Adrenal gland (tissue), 19 donors: ENCODE data around the gene XRCC5. TPM values are rescaled to one million over a fixed set of nuclear protein-coding genes. Genes with fewer than 3 reads are reported as not detected.
A peak's percentile ranks its signal among the peaks of the same experiment; 100 is the strongest.

Experiments
- DNase-seq, 7 donors: peaks; one replicate each; pipeline ENCODE4 v3.0.0-alpha.2; 2019 to 2020
- H3K27ac ChIP-seq, 5 donors: fragments of 200-600 bp; sonication (generic) in 4 of 5; 1 replicate in 3 of 5; 2 replicates in 2 of 5; pipeline versions ENCODE4 v1.5.1 to v1.8.0; 2016 to 2020; ENCODE audit warnings: mild to moderate bottlenecking in 1 of 5
- H3K27me3 ChIP-seq: fragments of 200-600 bp; 2 replicates; pipeline ENCODE4 v1.8.0; 2021
- H3K36me3 ChIP-seq, 2 donors: fragments of 200-600 bp; replicated peaks in 1 of 2; 1 replicate in 1 of 2; 2 replicates in 1 of 2; pipeline versions ENCODE4 v1.5.1 to v1.8.0; 2018 to 2022
- H3K4me1 ChIP-seq, 2 donors: fragments of 200-600 bp; replicated peaks in 1 of 2; 1 replicate in 1 of 2; 2 replicates in 1 of 2; pipeline versions ENCODE4 v1.5.1 to v1.8.0; 2018 to 2021
- H3K4me3 ChIP-seq, 4 donors: fragments of 200-600 bp; sonication (generic) in 3 of 4; one replicate each; pipeline ENCODE4 v1.5.1; 2016 to 2018
- H3K9me3 ChIP-seq, 3 donors: fragments of 200-600 bp; sonication (generic) in 1 of 3; replicated peaks in 1 of 3; 1 replicate in 2 of 3; 2 replicates in 1 of 3; pipeline versions ENCODE4 v1.5.1 to v1.8.0; 2016 to 2021
- POLR2A ChIP-seq, 2 donors: fragments of 450-650 bp; IDR thresholded peaks; one replicate each; pipeline ENCODE4 v1.6.1; 2017; ENCODE audit warnings: antibody characterized with exemption in 2 of 2, mild to moderate bottlenecking in 2 of 2, moderate library complexity in 1 of 2
- WGBS, 4 donors: extraction: QIAGEN DNeasy Blood & Tissue Kit in 2 of 4; methylation state at CpG; one replicate each; pipeline versions ENCODE4 v1.1.5 to v1.1.7; 2013 to 2017; 5-methylcytosine and 5-hydroxymethylcytosine counted together
- intact Hi-C, 2 donors: fragments of 100-400 bp; cut with DNase I; formaldehyde crosslinking; loops; one replicate each; pipeline versions ENCODE4 v1.14.1 to v1.15.0; 2022 to 2023
- long read RNA-seq, 10 donors: library from polyadenylated mRNA in 3 of 10; unstranded in 2 of 10; stranded (forward) in 1 of 10; transcript quantifications; one replicate each; pipeline ENCODE4 v2.0.0 and lab custom pipeline, GENCODE V29; 2021 to 2026
- polyA plus RNA-seq, 3 donors: library from polyadenylated mRNA; stranded (reverse); fragments of 200-250 nt in 2 of 3; fragments of 350-450 nt in 1 of 3; fragmentation: Illumina TruSeq in 1 of 3; extraction: RNeasy Lipid Tissue Mini Kit (QIAGEN cat#74804) in 1 of 3; gene quantifications; one replicate each; pipeline ENCODE4 v1.2.3, GENCODE V29; 2013 to 2014
- total RNA-seq, 9 donors: library from RNA; depleted of rRNA in 4 of 9; stranded (reverse); fragments of >200 nt in 4 of 9; fragments of 120-200 nt in 1 of 9; fragmentation: NEBNext Ultra II Directional in 1 of 9; extraction: Animal tissue kit (Norgen Biotek cat#: 25700) in 1 of 9; gene quantifications; one replicate each; pipeline versions ENCODE4 v1.1.0 to v1.2.4, GENCODE V29; 2013 to 2023
- TF ChIP-seq, protein P1 (sequence below), 6 experiments: fragments of 450-650 bp in 4 of 6; fragments of 200-600 bp in 2 of 6; sonication (generic) in 1 of 6; IDR thresholded peaks; 1 replicate in 5 of 6; 2 replicates in 1 of 6; pipeline versions ENCODE4 v1.5.1 to v1.8.0; 2016 to 2021; ENCODE audit warnings: antibody characterized with exemption in 6 of 6, mild to moderate bottlenecking in 2 of 6, moderate library complexity in 1 of 6
- donor health status: healthy with polysubstance abuse.
- donor health status: Bipolar disorder and iron deficiency.
- donor health status: DM: yes; HTN: yes; CAD: no.
- donor health status: DM: no; HTN: no; CAD: no.
- donor health status: DM: no; HTN: no; CAD: no.
- donor health status: DM: yes; HTN: yes; CAD: no.

Gene XRCC5
- total RNA-seq (100 to 1,000 TPM; 104 to 224 (median 159) TPM), polyA plus RNA-seq (100 to 1,000 TPM in 1 of 3 donors, 10 to 100 TPM in 2; 58.4 to 198 (median 59.5) TPM)
- long read RNA-seq, donor 1, transcript XRCC5-201 (21 exons, 3,428 nt): major isoform, 22 of 188 reads
- long read RNA-seq, donor 1, transcript XRCC5-209 (2 exons, 616 nt): minor isoform, 5 of 188 reads
- long read RNA-seq, donor 1, partial matches to known transcripts: 156 of 188 reads
- long read RNA-seq, donor 1, other reads (novel, unspliced or antisense): 0 of 188 reads
- long read RNA-seq, donor 2, transcript XRCC5-201 (21 exons, 3,428 nt): major isoform, 13 of 113 reads
- long read RNA-seq, donor 2, partial matches to known transcripts: 94 of 113 reads
- long read RNA-seq, donor 2, other reads (novel, unspliced or antisense): 0 of 113 reads
- long read RNA-seq, donor 3, transcript XRCC5-201 (21 exons, 3,428 nt): major isoform, 33 of 68 reads
- long read RNA-seq, donor 3, transcript XRCC5-209 (2 exons, 616 nt): minor isoform, 6 of 68 reads
- long read RNA-seq, donor 3, partial matches to known transcripts: 26 of 68 reads
- long read RNA-seq, donor 3, other reads (novel, unspliced or antisense): 0 of 68 reads
- long read RNA-seq, donor 4, transcript XRCC5-201 (21 exons, 3,428 nt): major isoform, 38 of 92 reads
- long read RNA-seq, donor 4, partial matches to known transcripts: 50 of 92 reads
- long read RNA-seq, donor 4, other reads (novel, unspliced or antisense): 3 of 92 reads
- long read RNA-seq, donor 5, transcript XRCC5-201 (21 exons, 3,428 nt): major isoform, 236 of 257 reads
- long read RNA-seq, donor 5, partial matches to known transcripts: 10 of 257 reads
- long read RNA-seq, donor 5, other reads (novel, unspliced or antisense): 9 of 257 reads
- long read RNA-seq, donor 6, transcript XRCC5-201 (21 exons, 3,428 nt): major isoform, 26 of 70 reads
- long read RNA-seq, donor 6, partial matches to known transcripts: 39 of 70 reads
- long read RNA-seq, donor 6, other reads (novel, unspliced or antisense): 4 of 70 reads
- long read RNA-seq, donor 7, transcript XRCC5-201 (21 exons, 3,428 nt): major isoform, 6 of 45 reads
- long read RNA-seq, donor 7, transcript XRCC5-209 (2 exons, 616 nt): major isoform, 6 of 45 reads
- long read RNA-seq, donor 7, partial matches to known transcripts: 31 of 45 reads
- long read RNA-seq, donor 7, other reads (novel, unspliced or antisense): 0 of 45 reads
- long read RNA-seq, donor 8, transcript XRCC5-201 (21 exons, 3,428 nt): major isoform, 46 of 274 reads
- long read RNA-seq, donor 8, partial matches to known transcripts: 223 of 274 reads
- long read RNA-seq, donor 8, other reads (novel, unspliced or antisense): 0 of 274 reads
- long read RNA-seq, donor 9, transcript XRCC5-201 (21 exons, 3,428 nt): major isoform, 31 of 123 reads
- long read RNA-seq, donor 9, partial matches to known transcripts: 88 of 123 reads
- long read RNA-seq, donor 9, other reads (novel, unspliced or antisense): 0 of 123 reads
- long read RNA-seq, donor 10, transcript XRCC5-201 (21 exons, 3,428 nt): major isoform, 13 of 25 reads
- long read RNA-seq, donor 10, partial matches to known transcripts: 8 of 25 reads
- long read RNA-seq, donor 10, other reads (novel, unspliced or antisense): 0 of 25 reads

DNA sequence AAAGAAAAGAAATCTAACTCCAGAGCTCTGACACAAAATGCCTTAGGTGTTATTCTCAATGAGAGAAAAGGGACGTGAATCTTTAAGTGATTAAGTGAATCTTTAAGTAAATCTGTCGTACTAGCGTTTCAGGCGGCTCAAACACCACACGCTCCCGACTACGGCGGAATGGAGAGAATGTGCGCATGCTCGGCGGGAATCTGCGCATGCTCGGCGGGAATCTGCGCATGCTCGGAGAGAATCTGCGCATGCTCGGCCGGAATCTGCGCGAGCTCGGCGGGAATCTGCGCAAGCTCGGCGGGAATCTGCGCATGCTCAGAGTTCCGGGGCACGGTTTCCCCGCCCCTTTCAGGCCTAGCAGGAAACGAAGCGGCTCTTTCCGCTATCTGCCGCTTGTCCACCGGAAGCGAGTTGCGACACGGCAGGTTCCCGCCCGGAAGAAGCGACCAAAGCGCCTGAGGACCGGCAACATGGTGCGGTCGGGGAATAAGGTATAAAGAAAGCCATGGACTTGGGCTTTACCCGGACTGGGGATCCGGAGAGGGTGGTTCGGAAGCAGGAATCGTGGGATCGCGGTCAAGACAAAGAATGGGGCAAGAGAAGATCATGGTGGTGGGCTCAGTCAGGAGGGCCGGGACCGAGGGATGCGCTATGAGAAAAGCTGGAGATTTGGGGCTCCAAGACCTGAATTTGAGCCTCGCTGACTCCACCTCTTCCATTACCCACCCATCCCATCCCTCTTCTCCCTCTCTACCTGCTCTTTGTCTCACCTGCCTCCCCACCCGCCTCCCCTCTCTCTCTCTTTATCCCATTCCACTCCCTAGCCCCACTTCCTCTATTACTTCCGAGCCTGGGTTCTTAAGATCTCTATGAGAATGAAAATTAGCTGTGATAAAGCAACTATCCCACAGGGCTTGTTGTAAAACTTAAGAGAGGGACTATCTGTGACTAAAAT lies at the start of gene XRCC5:
TSS of gene XRCC5 (plus strand) at position 382 of the 955 bp plus-strand sequence. CDS start at position 471, 89 bp downstream.
- Histone ChIP-seq H3K4me3 (peak within 1 kb of the TSS; percentile 71 to 91 (median 80)), H3K27me3 (no peaks in the 10 kb centered on the region), H3K4me1 (peaks cover 23 to 34% of the 10 kb centered on the region in 2 donors), H3K36me3 (peaks cover 0 to 38% of the 10 kb centered on the region in 2 donors), H3K9me3 (no peaks in the 10 kb centered on the region), H3K27ac (peak within 1 kb of the TSS; percentile 73 to 89 (median 87))
- peak; percentile 95 to 99 (median 97) for DNase-seq
- TF ChIP-seq, protein P1, sequence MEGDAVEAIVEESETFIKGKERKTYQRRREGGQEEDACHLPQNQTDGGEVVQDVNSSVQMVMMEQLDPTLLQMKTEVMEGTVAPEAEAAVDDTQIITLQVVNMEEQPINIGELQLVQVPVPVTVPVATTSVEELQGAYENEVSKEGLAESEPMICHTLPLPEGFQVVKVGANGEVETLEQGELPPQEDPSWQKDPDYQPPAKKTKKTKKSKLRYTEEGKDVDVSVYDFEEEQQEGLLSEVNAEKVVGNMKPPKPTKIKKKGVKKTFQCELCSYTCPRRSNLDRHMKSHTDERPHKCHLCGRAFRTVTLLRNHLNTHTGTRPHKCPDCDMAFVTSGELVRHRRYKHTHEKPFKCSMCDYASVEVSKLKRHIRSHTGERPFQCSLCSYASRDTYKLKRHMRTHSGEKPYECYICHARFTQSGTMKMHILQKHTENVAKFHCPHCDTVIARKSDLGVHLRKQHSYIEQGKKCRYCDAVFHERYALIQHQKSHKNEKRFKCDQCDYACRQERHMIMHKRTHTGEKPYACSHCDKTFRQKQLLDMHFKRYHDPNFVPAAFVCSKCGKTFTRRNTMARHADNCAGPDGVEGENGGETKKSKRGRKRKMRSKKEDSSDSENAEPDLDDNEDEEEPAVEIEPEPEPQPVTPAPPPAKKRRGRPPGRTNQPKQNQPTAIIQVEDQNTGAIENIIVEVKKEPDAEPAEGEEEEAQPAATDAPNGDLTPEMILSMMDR (IDR thresholded peaks at IDR 0.05): peak in 1 of 6 experiments; percentile 3
- TF ChIP-seq POLR2A (IDR thresholded peaks at IDR 0.05): peak; percentile 27 to 80
- 0 to 1% (median 0%) methylated on average over 31 to 57 of the region's 57 CpGs for WGBS, 4 donors
- intact Hi-C loops: no loop called here

DNA sequence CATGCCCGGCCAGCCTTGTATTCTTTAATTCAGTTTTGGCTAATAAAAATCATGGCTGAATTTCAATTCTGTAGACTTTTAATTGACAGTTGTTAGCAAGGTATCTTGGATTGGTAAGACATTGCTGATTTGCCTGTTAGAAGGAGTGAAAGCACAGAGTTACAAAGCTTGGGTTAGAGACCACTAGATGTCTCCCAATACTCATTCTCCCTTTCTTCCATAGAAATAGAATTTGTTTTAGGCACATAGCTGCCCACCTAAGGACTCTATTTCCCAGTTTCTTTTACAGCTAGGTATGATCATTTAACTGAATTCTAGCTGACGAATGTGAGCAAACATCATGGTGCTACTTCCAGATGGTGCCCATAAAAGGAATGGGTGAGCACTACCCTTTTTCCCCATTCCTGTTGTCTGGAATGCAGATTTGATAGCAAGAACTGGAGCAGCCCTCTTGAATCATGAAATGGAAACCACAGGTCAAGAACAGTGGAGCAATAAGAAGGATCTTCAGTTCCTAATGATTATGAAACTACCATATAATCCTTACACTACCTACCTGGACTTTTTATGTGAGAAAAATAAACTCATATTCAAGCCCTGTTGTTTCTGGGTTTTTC lies 45.0 kb upstream of the XRCC5 start:
- TF ChIP-seq, protein P1 (IDR thresholded peaks at IDR 0.05): no peak
- TF ChIP-seq POLR2A (IDR thresholded peaks at IDR 0.05): no peak
- H3K9me3 ChIP-seq: no peaks in the 10 kb centered on the region
- intact Hi-C loops: no loop called here
- H3K36me3 ChIP-seq: peaks cover 0 to 7% of the 10 kb centered on the region in 2 donors
- peaks cover 4 to 6% of the 10 kb centered on the region in 2 donors for H3K4me1 ChIP-seq
- H3K27ac ChIP-seq: no peak overlapping the region
- H3K4me3 ChIP-seq: no peak overlapping the region
- no peaks in the 10 kb centered on the region for H3K27me3 ChIP-seq
- no peak for DNase-seq
- 78 to 100% (median 91%) methylated on average over 2 of the region's 2 CpGs for WGBS, 4 donors

DNA sequence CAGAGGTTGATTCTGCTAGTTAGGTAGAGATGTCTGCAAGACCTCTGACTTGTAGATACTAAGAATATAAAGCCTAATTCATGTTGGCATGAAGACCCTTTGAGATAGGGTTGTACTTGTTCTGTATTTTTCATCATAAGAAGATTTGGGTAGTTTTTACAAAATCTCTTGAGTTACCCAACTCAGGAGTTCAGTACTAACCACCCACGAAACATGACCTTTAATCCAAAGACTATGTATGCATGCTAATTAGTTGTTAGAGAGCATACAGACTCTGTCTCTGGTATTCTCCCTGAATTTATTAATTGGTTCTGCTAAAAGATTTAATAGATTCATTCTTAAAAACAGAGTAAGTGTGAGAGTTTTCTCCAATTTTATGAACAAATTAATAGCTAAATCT lies 44.5 kb upstream of the XRCC5 start:
- no peak for DNase-seq
- intact Hi-C loops: no loop called here
- peaks cover 4 to 6% of the 10 kb centered on the region in 2 donors for H3K4me1 ChIP-seq
- no peak overlapping the region for H3K27ac ChIP-seq
- no peak overlapping the region for H3K4me3 ChIP-seq
- TF ChIP-seq POLR2A (IDR thresholded peaks at IDR 0.05): no peak
- TF ChIP-seq, protein P1 (IDR thresholded peaks at IDR 0.05): no peak
- WGBS, 4 donors: 89 to 100% (median 93%) methylated on average over 1 of the region's 1 CpG
- H3K36me3 ChIP-seq: peaks cover 0 to 7% of the 10 kb centered on the region in 2 donors
- H3K27me3 ChIP-seq: no peaks in the 10 kb centered on the region
- no peaks in the 10 kb centered on the region for H3K9me3 ChIP-seq
